Keratinocyte (primary cell): ENCODE measurements around the gene CCDC40.

Experiments
- CTCF ChIP-seq, 3 experiments: IDR thresholded peaks in 1 of 3; conservative IDR thresholded peaks in 1 of 3; optimal IDR thresholded peaks in 1 of 3; 2 replicates in 2 of 3; 3 replicates in 1 of 3; pipeline versions ENCODE3 to v1.5.1; 2011; ENCODE audit warnings: low read length in 3 of 3, mild to moderate bottlenecking in 3 of 3, moderate library complexity in 2 of 3, control low read depth in 1 of 3, inconsistent platforms in 1 of 3; ENCODE audit not compliant: insufficient read depth in 2 of 3; ENCODE audit errors: extremely low read depth in 1 of 3
- EZH2 ChIP-seq: IDR thresholded peaks from one replicate; pipeline ENCODE4 v1.6.1; 2012; ENCODE audit warnings: inconsistent platforms, mild to moderate bottlenecking, low read length, moderate library complexity

- TF ChIP-seq CTCF (optimal IDR thresholded peaks at IDR 0.05 in 1 of 3, IDR thresholded peaks at IDR 0.05 in 1 of 3, conservative IDR thresholded peaks at IDR 0.05 in 1 of 3; ENCODE audit: extremely low read depth in 1 of 3, insufficient read depth in 2 of 3, low read length in 3 of 3) (no peak), EZH2 (no peak)
Observed at GRCh38 chr17:79996291-79996690, 40.2 kb upstream of the CCDC40 start.
